GM21786 (cell line): Measurements from ENCODE around the gene UPK2.

ENCODE experiments used
- ATAC-seq: cut with Tn5 transposase; IDR thresholded peaks from one replicate; pipeline ENCODE4 v1.9.1; 2021; ENCODE audit not compliant: unreplicated experiment

UPK2 gene

GRCh38 chr11:118917481-118918127 lies 38.5 kb upstream of the UPK2 start:
- ATAC-seq = no peak

- ATAC-seq = no peak
Observed at GRCh38 chr11:118918128-118918685, 37.9 kb upstream of the UPK2 start.

GRCh38 chr11:118918686-118919280 lies 37.3 kb upstream of the UPK2 start:
- ATAC-seq = no peak

DNA sequence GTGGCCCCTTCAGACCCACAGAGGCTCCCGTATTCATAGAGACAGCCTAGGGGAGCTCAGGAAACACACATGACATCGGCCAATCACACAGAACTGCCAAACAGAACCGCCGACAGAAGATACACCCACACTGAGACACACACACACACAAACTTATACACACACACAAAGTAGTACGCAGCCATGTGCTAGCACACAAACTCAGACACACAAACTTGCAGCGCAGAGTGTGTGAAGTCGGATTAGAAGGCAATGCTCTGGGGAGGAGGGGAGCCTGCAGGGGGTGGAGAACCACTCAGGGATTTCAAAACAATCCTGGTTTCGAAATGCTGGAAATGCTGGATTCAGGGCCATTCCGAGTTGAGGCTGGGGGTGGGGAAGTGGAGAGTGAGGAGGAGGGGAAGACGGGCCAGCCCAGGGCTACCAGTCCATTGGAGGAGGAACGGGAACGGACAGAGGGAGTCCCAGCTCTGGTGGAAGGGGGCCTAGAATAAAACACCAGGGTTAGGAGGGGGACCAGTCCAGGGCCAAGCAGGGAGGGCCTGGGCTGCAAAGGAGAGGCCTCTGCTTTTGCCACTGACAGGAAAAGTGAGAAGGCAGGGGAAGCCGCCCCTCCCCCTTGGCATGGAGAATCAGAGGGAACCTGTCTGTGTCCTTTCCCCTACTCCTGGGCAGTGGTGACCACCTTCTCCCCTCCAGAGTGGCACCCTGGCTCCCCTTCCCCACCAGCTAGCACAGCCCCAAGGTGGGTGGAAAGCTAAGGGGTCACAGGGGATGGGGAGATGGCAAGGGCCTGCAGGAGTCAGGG lies 34.8 kb upstream of the UPK2 start:
- no peak for ATAC-seq

- ATAC-seq = no peak
Observed at GRCh38 chr11:118921929-118922744, 34.0 kb upstream of the UPK2 start.

GRCh38 chr11:118922745-118923627 lies 33.1 kb upstream of the UPK2 start:
- no peak for ATAC-seq

DNA sequence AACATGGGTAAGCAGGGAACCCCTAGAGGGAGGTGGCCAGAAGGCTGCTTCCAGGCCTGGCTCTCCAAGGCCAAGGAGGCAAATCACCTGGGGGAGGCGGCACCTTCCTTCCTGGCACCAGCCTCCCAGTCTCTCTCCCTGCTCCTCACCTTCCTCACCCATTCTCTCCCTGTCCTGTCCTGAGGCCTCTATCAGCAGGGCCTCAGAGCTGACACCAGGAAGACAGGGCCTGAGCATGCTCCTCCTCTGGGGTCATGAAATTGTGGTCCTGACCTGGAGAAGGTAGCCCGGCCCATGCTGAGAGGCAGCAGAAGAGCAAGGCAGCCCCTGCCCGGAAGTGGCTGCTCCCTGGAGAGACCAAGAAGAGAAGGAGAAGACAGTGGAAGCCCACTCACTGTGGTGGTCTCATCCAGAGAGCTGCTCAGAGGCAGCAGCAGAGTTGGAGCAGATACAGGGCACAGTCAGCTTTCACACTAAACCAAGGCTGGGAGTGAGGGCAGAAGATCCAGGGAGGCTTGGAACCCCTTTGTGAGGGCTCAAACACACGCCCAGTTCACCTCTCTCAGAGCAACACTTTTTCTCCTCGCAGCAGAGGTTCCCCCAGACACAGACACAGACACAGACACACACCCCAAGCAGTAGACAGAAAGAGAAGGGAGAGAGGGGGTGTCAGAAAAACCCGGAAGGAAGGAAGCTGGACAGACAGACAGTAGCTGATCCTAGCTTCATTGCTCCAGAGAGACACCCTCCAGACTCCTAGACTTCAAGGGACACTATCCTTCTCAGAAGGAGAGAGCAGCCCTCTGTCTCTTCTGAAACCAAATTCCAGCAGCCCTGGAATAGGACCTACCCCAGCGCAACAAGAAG lies 32.1 kb upstream of the UPK2 start:
- no peak for ATAC-seq

DNA sequence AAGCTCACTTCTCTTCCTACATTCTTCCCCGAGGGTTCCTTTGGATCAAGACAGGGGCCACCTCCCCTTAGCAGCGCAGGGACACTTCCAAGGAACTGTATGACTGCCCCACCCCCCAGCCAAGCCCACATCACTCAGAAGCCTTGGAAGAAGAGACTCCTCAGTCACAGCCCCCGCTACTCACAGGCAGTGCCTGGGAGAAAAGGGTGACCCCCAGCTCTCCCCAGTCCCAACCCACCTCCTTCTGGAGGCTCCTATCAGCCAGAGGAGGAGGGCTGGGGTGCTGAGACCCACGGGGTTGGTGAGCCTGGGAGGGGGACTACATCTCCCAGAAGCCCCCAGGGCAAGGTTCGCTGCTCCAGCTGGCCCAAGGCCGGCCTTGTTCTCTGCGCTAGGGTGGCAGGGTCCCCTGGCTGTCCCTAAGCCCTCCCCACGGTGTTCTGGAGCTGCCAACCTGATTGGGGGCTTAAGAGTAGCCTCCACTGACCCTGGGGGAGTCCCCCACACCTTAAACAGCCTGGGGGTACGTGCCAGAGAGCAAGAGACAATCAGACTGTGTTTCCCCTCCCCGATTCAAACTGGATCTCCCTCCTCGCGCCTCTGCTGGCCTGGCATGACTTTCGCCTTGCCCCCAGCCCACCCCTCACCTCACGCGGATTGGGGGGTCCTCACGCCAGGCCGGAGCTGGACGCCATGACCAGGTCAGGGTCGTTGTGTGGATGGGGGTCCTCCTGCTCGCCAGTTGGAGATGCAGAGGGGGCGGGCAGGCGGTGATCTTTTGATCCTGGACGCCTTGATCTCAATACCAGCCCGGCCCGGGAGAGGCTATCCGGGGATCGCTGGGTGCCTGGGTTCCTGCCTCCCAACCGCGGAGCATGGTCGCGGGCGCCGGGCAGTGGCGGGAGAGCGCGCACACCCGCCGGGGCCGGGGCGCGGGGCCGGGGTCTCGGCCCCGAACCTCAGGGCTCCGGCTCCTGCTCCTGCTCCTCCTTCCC lies 31.2 kb upstream of the UPK2 start:
- no peak for ATAC-seq

- ATAC-seq = no peak
Observed at GRCh38 chr11:118927554-118928100, 28.5 kb upstream of the UPK2 start.

- peak; percentile 38 for ATAC-seq
Observed at GRCh38 chr11:118928101-118928869, 27.8 kb upstream of the UPK2 start.

- no peak for ATAC-seq
Observed at GRCh38 chr11:118928870-118929500, 27.1 kb upstream of the UPK2 start.

- no peak for ATAC-seq
Observed at GRCh38 chr11:118929501-118930093, 26.5 kb upstream of the UPK2 start.

GRCh38 chr11:118930094-118930712 lies 25.9 kb upstream of the UPK2 start:
- no peak for ATAC-seq

- no peak for ATAC-seq
Observed at GRCh38 chr11:118931571-118931970, 24.5 kb upstream of the UPK2 start.

DNA sequence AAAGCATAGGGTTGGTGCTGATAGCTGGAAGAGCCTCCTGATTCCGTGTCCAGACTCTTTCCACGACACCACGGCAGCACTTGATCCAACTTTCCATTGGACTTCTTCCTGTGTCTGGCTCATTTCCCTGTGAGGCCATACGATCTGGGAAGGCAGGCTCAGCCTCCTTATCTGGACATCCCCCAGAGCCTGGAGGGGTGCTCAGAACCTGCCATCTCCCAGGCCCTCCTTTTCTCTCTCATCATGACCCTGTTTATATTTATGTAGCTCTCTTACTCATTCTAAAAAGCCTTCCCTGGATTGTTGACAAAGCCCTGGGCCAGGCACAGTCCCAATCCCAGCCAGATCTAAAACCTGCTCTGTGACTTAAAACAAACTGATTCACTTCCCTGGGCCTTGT lies 22.6 kb upstream of the UPK2 start:
- ATAC-seq = no peak

DNA sequence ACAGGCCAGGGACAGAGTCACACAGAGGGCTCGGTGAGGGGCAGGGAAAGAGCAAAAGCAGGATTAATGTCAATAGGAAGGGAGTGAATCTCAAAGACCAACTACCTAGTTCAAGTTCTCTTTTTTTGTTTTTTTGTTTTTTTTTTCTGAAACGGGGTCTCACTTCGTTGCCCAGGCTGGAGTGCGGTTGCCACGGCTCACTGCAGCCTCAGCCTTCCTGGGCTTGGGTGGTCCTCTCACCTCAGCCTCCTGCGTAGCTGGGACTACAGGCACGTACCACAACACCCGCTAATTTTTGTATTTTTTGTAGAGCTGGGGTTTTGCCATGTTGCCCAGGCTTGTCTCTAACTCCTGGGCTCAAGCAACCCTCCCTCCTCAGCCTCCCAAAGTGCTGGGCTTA lies 20.7 kb upstream of the UPK2 start:
- ATAC-seq = no peak
